Panc1 (cell line): ENCODE results near the gene BCL2L11. TPM values are rescaled to one million over a fixed set of nuclear protein-coding genes. Genes with fewer than 3 reads are reported as not detected.

Experiments
- ATAC-seq: fragments of 200-7000 bp; cut with Tn5 transposase; 2 replicates; pipeline ENCODE4 v1.9.1; 2020; ENCODE audit warnings: mild to moderate bottlenecking, moderate library complexity
- BruUV-seq: library from RNA; stranded (reverse); fragments of 400-500 nt; replicated peaks from 2 replicates; lab custom pipeline; 2021; lab: Mats Ljungman, UMichigan
- CTCF ChIA-PET: fragments of 300-600 bp; sonication (Branson Sonifier 250); formaldehyde crosslinking; loops from one replicate; lab custom pipeline; 2022; ENCODE audit warnings: antibody characterized with exemption; lab: Charles Lee
- POLR2A ChIA-PET: fragments of 300-600 bp; sonication (Branson Sonifier 250); formaldehyde crosslinking; loops from one replicate; lab custom pipeline; 2022; ENCODE audit warnings: antibody characterized with exemption; lab: Charles Lee
- DNase-seq: peaks from one replicate; pipeline ENCODE4 v3.0.0-alpha.2; 2010; ENCODE audit warnings: low read depth, low spot score
- H3K27ac ChIP-seq: 2 replicates; pipeline ENCODE4 v1.5.1; 2011; ENCODE audit warnings: mild to moderate bottlenecking, low read length, inconsistent platforms
- H3K27me3 ChIP-seq: fragments of 200-500 bp; sonication (Bioruptor generic); 2 replicates; pipeline ENCODE4 v1.6.0; 2014; ENCODE audit warnings: low read length, inconsistent platforms; ENCODE audit not compliant: control insufficient read depth, insufficient read depth
- H3K36me3 ChIP-seq: fragments of 200-500 bp; sonication (Bioruptor generic); 2 replicates; pipeline ENCODE4 v1.5.1; 2014; ENCODE audit warnings: inconsistent platforms, mild to moderate bottlenecking, low read length, moderate library complexity; ENCODE audit not compliant: control insufficient read depth, insufficient read depth
- H3K4me1 ChIP-seq: 2 replicates; pipeline ENCODE4 v1.5.1; 2011; ENCODE audit warnings: inconsistent platforms, mild to moderate bottlenecking, low read length, moderate library complexity; ENCODE audit not compliant: control insufficient read depth, insufficient read depth
- H3K4me3 ChIP-seq, 2 experiments: 2 replicates each; pipeline ENCODE4 v1.5.1; 2011 to 2012; ENCODE audit warnings: low read depth in 2 of 2, low read length in 2 of 2, mild to moderate bottlenecking in 2 of 2, inconsistent platforms in 1 of 2, moderate library complexity in 1 of 2
- H3K9me3 ChIP-seq: fragments of 200-500 bp; sonication (Bioruptor generic); 2 replicates; pipeline ENCODE4 v1.5.1; 2014; ENCODE audit warnings: low read depth, mild to moderate bottlenecking, inconsistent platforms, low read length, moderate library complexity; ENCODE audit not compliant: control insufficient read depth, insufficient read depth
- CTCF ChIP-seq: fragments of 450-650 bp; IDR thresholded peaks from 2 replicates; pipeline ENCODE4 v1.5.1; 2017; ENCODE audit warnings: mild to moderate bottlenecking
- POLR2AphosphoS5 ChIP-seq: IDR thresholded peaks from 2 replicates; pipeline ENCODE4 v1.6.1; 2012; ENCODE audit warnings: mild to moderate bottlenecking, low read depth, low read length, moderate library complexity
- REST ChIP-seq, 2 experiments: IDR thresholded peaks; 2 replicates each; pipeline ENCODE4 v1.6.1; 2011 to 2012; ENCODE audit warnings: low read depth in 2 of 2, control low read depth in 1 of 2, low read length in 1 of 2, mild to moderate bottlenecking in 1 of 2, moderate library complexity in 1 of 2; ENCODE audit not compliant: insufficient read depth in 1 of 2
- SIN3A ChIP-seq: IDR thresholded peaks from 2 replicates; pipeline ENCODE4 v1.6.1; 2012; ENCODE audit warnings: low read depth, mild to moderate bottlenecking, low read length, moderate library complexity, borderline replicate concordance; ENCODE audit not compliant: insufficient read depth
- TCF7L2 ChIP-seq: IDR thresholded peaks from 2 replicates; pipeline ENCODE4 v1.6.1; 2011; ENCODE audit warnings: mild to moderate bottlenecking, low read depth, low read length, inconsistent platforms
- in situ Hi-C: cut with HindIII; loops from 2 replicates; pipeline ENCODE4 v1.10.0; 2016; ENCODE audit warnings: low sequenced_read_pairs, low pct_unique_long_range_greater_than_20kb
- intact Hi-C: fragments of 100-400 bp; cut with micrococcal nuclease; formaldehyde crosslinking; loops from one replicate; pipeline ENCODE4 v1.10.0; 2022; ENCODE audit not compliant: unreplicated experiment
- total RNA-seq: library from RNA; stranded (reverse); gene quantifications from one replicate; pipeline ENCODE4 v1.2.1, GENCODE V29; 2021; ENCODE audit not compliant: unreplicated experiment

BCL2L11 gene
- total RNA-seq, 1 experiment from 2014 or later: 43.8 TPM

- TF ChIP-seq POLR2AphosphoS5: no peak
- no peak for TF ChIP-seq CTCF
- no peak for TF ChIP-seq REST (IDR thresholded peaks at IDR 0.05; ENCODE audit: insufficient read depth in 1 of 2, low read depth in 2 of 2, low read length in 1 of 2)
- no peak for TF ChIP-seq TCF7L2
- no peak for TF ChIP-seq SIN3A
- Histone ChIP-seq H3K27me3 (no peaks in the 10 kb centered on the region; the same call in 1 of the 2 replicates), H3K36me3 (no peaks in the 10 kb centered on the region; the same call in 1 of the 2 replicates), H3K9me3 (no peaks in the 10 kb centered on the region), H3K4me3 (no peak overlapping the region; a peak in 1 of 4 replicates), H3K27ac (no peak overlapping the region), H3K4me1 (peaks cover 8% of the 10 kb centered on the region)
- ChIA-PET CTCF (no interaction called here), POLR2A (interaction anchor here (0.6 kb wide), 2 partner anchors 19 to 583 kb away, joined by 4 to 7 read pairs; no protein-coding TSS in a partner anchor)
- no peak for DNase-seq
- no TSS peak for BruUV-seq
- intact Hi-C loops: no loop called here
- in situ Hi-C loops: no loop called here
- ATAC-seq: no peak
These were observed 4.5 kb upstream of the BCL2L11 start for GRCh38 chr2:111116011-111116746.

GRCh38 chr2:111116843-111117597, 3.7 kb upstream of the BCL2L11 start:
- H3K4me3 ChIP-seq: peak overlapping the region; percentile 47 to 70
- no TSS peak for BruUV-seq
- H3K27me3 ChIP-seq: no peaks in the 10 kb centered on the region; the same call in 1 of the 2 replicates
- DNase-seq (peak; percentile 63), ATAC-seq (peak; percentile 75)
- intact Hi-C loops (no loop called here), in situ Hi-C loops (no loop called here)
- peaks cover 8% of the 10 kb centered on the region for H3K4me1 ChIP-seq
- ChIA-PET POLR2A (interaction anchor here (0.6 kb wide), 2 partner anchors 20 to 582 kb away, joined by 4 to 7 read pairs; no protein-coding TSS in a partner anchor), CTCF (no interaction called here)
- H3K36me3 ChIP-seq: no peaks in the 10 kb centered on the region; the same call in 1 of the 2 replicates
- TF ChIP-seq CTCF (peak; percentile 95), SIN3A (no peak), REST (IDR thresholded peaks at IDR 0.05; ENCODE audit: insufficient read depth in 1 of 2, low read depth in 2 of 2, low read length in 1 of 2) (no peak), TCF7L2 (no peak)
- H3K27ac ChIP-seq: peak overlapping the region; percentile 69
- H3K9me3 ChIP-seq: no peaks in the 10 kb centered on the region
